ENCODE measurements around the gene EPHB4. TPM values are rescaled to one million over a fixed set of nuclear protein-coding genes. Genes with fewer than 3 reads are reported as not detected.

Gene EPHB4
- total RNA-seq, 1 donor from 2014 or later: 144 TPM

DNA sequence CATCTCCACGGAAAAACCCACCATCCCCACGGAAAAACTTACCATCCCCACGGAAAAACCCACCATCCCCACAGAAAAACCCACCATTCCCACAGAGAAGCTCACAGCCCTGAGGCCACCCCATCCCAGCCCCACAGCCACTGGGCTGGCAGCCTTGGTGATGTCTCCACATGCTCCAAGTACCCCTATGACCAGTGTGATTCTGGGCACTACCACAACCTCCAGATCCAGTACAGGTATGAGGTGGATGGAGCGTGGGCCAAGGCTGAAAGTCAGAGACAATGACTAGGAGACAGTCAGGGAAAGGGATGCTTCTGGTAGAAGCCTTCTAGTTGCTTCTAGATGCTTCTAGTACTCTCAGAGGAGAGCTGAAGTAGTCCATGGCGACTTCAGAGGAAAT, 74.3 kb downstream of the EPHB4 start:
- Histone ChIP-seq H3K4me1 (no peaks in the 10 kb centered on the region), H3K27ac (no peak overlapping the region), H3K36me3 (no peaks in the 10 kb centered on the region), H3K4me3 (no peak overlapping the region), H3K9me3 (no peaks in the 10 kb centered on the region), H3K27me3 (no peaks in the 10 kb centered on the region)
- DNase-seq (ENCODE audit: low spot score in 2 of 2): no peak
- TF ChIP-seq, protein P1, sequence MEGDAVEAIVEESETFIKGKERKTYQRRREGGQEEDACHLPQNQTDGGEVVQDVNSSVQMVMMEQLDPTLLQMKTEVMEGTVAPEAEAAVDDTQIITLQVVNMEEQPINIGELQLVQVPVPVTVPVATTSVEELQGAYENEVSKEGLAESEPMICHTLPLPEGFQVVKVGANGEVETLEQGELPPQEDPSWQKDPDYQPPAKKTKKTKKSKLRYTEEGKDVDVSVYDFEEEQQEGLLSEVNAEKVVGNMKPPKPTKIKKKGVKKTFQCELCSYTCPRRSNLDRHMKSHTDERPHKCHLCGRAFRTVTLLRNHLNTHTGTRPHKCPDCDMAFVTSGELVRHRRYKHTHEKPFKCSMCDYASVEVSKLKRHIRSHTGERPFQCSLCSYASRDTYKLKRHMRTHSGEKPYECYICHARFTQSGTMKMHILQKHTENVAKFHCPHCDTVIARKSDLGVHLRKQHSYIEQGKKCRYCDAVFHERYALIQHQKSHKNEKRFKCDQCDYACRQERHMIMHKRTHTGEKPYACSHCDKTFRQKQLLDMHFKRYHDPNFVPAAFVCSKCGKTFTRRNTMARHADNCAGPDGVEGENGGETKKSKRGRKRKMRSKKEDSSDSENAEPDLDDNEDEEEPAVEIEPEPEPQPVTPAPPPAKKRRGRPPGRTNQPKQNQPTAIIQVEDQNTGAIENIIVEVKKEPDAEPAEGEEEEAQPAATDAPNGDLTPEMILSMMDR (IDR thresholded peaks at IDR 0.05): no peak
- intact Hi-C loops (cut with DNase I): no loop called here

Other genes starting within 250 kb of the EPHB4 start
- gene LRCH4, start 241.4 kb downstream of the EPHB4 start, total RNA-seq: 113 TPM
- gene FBXO24, start 241.2 kb downstream of the EPHB4 start, total RNA-seq: not detected
- gene PCOLCE, start 225.2 kb downstream of the EPHB4 start, total RNA-seq: 124 TPM
- gene MOSPD3, start 215.0 kb downstream of the EPHB4 start, total RNA-seq: 11.0 TPM
- not detected for gene TFR2, start 186.0 kb downstream of the EPHB4 start, total RNA-seq
- not detected for gene ACTL6B, start 171.1 kb downstream of the EPHB4 start, total RNA-seq
- gene GNB2, start 153.8 kb downstream of the EPHB4 start, total RNA-seq: 500 TPM
- 31.1 TPM for gene GIGYF1, start 133.3 kb downstream of the EPHB4 start, total RNA-seq
- gene POP7, start 121.4 kb downstream of the EPHB4 start, total RNA-seq: 44.0 TPM
- not detected for gene EPO, start 107.1 kb downstream of the EPHB4 start, total RNA-seq
- gene ZAN, start 93.9 kb downstream of the EPHB4 start, total RNA-seq: not detected
- 19.4 TPM for gene SLC12A9, start 25.2 kb upstream of the EPHB4 start, total RNA-seq
- 221 TPM for gene TRIP6, start 39.9 kb upstream of the EPHB4 start, total RNA-seq
- gene SRRT, start 47.6 kb upstream of the EPHB4 start, total RNA-seq: 89.2 TPM
- gene UFSP1, start 62.2 kb upstream of the EPHB4 start, total RNA-seq: 0.53 TPM
- 7.8 TPM for gene ACHE, start 68.4 kb upstream of the EPHB4 start, total RNA-seq
- gene MUC3A, start 122.0 kb upstream of the EPHB4 start, total RNA-seq: not detected
- gene MUC12, start 142.0 kb upstream of the EPHB4 start, total RNA-seq: 0.85 TPM
- not detected for gene MUC17, start 192.6 kb upstream of the EPHB4 start, total RNA-seq